Prostate gland (tissue), 2 donors: ENCODE results near the gene SIAH2. TPM values are rescaled to one million over a fixed set of nuclear protein-coding genes. Genes with fewer than 3 reads are reported as not detected.

Experiments used
- DNase-seq: peaks from one replicate; pipeline ENCODE4 v3.0.0-alpha.2; 2019; ENCODE audit warnings: low spot score
- H3K27ac ChIP-seq, 2 donors: fragments of 200-600 bp; sonication (generic); 2 replicates each; pipeline ENCODE4 v1.5.1; 2017 to 2019
- H3K27me3 ChIP-seq: fragments of 200-600 bp; sonication (generic); replicated peaks from 2 replicates; pipeline ENCODE4 v1.5.1; 2019; ENCODE audit not compliant: insufficient read depth
- H3K36me3 ChIP-seq, 2 donors: fragments of 200-600 bp; sonication (generic); 1 replicate in 1 of 2; 2 replicates in 1 of 2; pipeline versions ENCODE4 v1.5.1 to v1.8.1; 2017 to 2019
- H3K4me1 ChIP-seq: fragments of 200-600 bp; sonication (generic); replicated peaks from 2 replicates; pipeline ENCODE4 v1.5.1; 2019
- H3K4me3 ChIP-seq, 2 donors: fragments of 200-600 bp; sonication (generic); 2 replicates each; pipeline ENCODE4 v1.5.1; 2017 to 2019
- H3K9me3 ChIP-seq: fragments of 200-600 bp; sonication (generic); 2 replicates; pipeline ENCODE4 v1.5.1; 2017
- CTCF ChIP-seq, 4 experiments: fragments of 200-600 bp in 2 of 4; fragments of 450-650 bp in 2 of 4; sonication (generic) in 2 of 4; IDR thresholded peaks; 1 replicate in 3 of 4; 2 replicates in 1 of 4; pipeline ENCODE4 v1.5.1; 2016 to 2019; ENCODE audit warnings: antibody characterized with exemption in 4 of 4, mild to moderate bottlenecking in 2 of 4, moderate library complexity in 2 of 4
- POLR2A ChIP-seq: fragments of 450-650 bp; IDR thresholded peaks from one replicate; pipeline ENCODE4 v1.6.1; 2016; ENCODE audit warnings: antibody characterized with exemption, mild to moderate bottlenecking
- POLR2AphosphoS5 ChIP-seq: sonication (generic); formaldehyde crosslinking; IDR thresholded peaks from one replicate; pipeline ENCODE4 v1.6.1; 2017; ENCODE audit warnings: antibody characterized with exemption
- WGBS: methylation state at CpG from one replicate; pipeline ENCODE4 v1.1.5; 2018; 5-methylcytosine and 5-hydroxymethylcytosine counted together
- intact Hi-C: fragments of 100-400 bp; cut with DNase I; formaldehyde crosslinking; loops from one replicate; pipeline ENCODE4 v1.14.2; 2022
- total RNA-seq, 2 donors: library from RNA; depleted of rRNA; stranded (reverse); fragments of >200 nt; gene quantifications; one replicate each; pipeline ENCODE4 v1.1.0, GENCODE V29; 2016

SIAH2 gene
- total RNA-seq, 2 donors from 2014 or later: 47.4 to 48.9 TPM

GRCh38 chr3:150778793-150779401 is 15.9 kb upstream of the SIAH2 start:
- intact Hi-C loops: no loop called here
- Histone ChIP-seq H3K27ac (no peak overlapping the region), H3K4me1 (no peaks in the 10 kb centered on the region), H3K4me3 (no peak overlapping the region), H3K27me3 (no peaks in the 10 kb centered on the region), H3K36me3 (no peaks in the 10 kb centered on the region), H3K9me3 (no peaks in the 10 kb centered on the region)
- WGBS: 97% methylated on average over 40 of the region's 42 CpGs
- DNase-seq: no peak
- no peak for TF ChIP-seq POLR2AphosphoS5
- no peak for TF ChIP-seq CTCF (IDR thresholded peaks at IDR 0.05)
- no peak for TF ChIP-seq POLR2A

GRCh38 chr3:150775001-150775599 is 12.1 kb upstream of the SIAH2 start:
- no peak for DNase-seq
- TF ChIP-seq POLR2A (no peak), CTCF (IDR thresholded peaks at IDR 0.05) (no peak), POLR2AphosphoS5 (no peak)
- intact Hi-C loops: no loop called here

GRCh38 chr3:150773616-150774192 is 10.7 kb upstream of the SIAH2 start:
- Histone ChIP-seq H3K27ac (no peak overlapping the region), H3K9me3 (no peaks in the 10 kb centered on the region), H3K36me3 (no peaks in the 10 kb centered on the region), H3K27me3 (no peaks in the 10 kb centered on the region), H3K4me1 (no peaks in the 10 kb centered on the region), H3K4me3 (no peak overlapping the region)
- no peak for TF ChIP-seq POLR2A
- TF ChIP-seq CTCF (IDR thresholded peaks at IDR 0.05): no peak
- DNase-seq: no peak
- intact Hi-C loops: no loop called here
- WGBS: 89% methylated on average over 14 of the region's 14 CpGs

More at GRCh38 chr3:150775001-150775599, 12.1 kb upstream of the SIAH2 start:
- no peaks in the 10 kb centered on the region for H3K9me3 ChIP-seq
- H3K4me1 ChIP-seq: no peaks in the 10 kb centered on the region
- WGBS: 85% methylated on average over 7 of the region's 7 CpGs
- H3K36me3 ChIP-seq: no peaks in the 10 kb centered on the region
- no peak overlapping the region for H3K27ac ChIP-seq
- no peaks in the 10 kb centered on the region for H3K27me3 ChIP-seq
- H3K4me3 ChIP-seq: no peak overlapping the region

- Histone ChIP-seq H3K27ac (no peak overlapping the region), H3K36me3 (no peaks in the 10 kb centered on the region), H3K4me1 (no peaks in the 10 kb centered on the region), H3K4me3 (no peak overlapping the region), H3K27me3 (no peaks in the 10 kb centered on the region), H3K9me3 (no peaks in the 10 kb centered on the region)
- TF ChIP-seq POLR2AphosphoS5: no peak
- TF ChIP-seq CTCF (IDR thresholded peaks at IDR 0.05): no peak
- no peak for TF ChIP-seq POLR2A
- 95% methylated on average over 2 of the region's 2 CpGs for WGBS
- intact Hi-C loops: no loop called here
- no peak for DNase-seq
These were observed 8.6 kb upstream of the SIAH2 start for GRCh38 chr3:150771600-150771999.

GRCh38 chr3:150770681-150771080 is 7.7 kb upstream of the SIAH2 start:
- no peak for DNase-seq
- intact Hi-C loops: no loop called here
- Histone ChIP-seq H3K27ac (no peak overlapping the region), H3K36me3 (no peaks in the 10 kb centered on the region), H3K4me3 (no peak overlapping the region), H3K9me3 (no peaks in the 10 kb centered on the region), H3K27me3 (no peaks in the 10 kb centered on the region), H3K4me1 (no peaks in the 10 kb centered on the region)
- WGBS: 80% methylated on average over 3 of the region's 3 CpGs
- no peak for TF ChIP-seq POLR2A
- TF ChIP-seq POLR2AphosphoS5: no peak
- TF ChIP-seq CTCF (IDR thresholded peaks at IDR 0.05): no peak
